Epithelial cell of umbilical artery (primary cell): ENCODE data around the gene SPTY2D1. TPM values are rescaled to one million over a fixed set of nuclear protein-coding genes. Genes with fewer than 3 reads are reported as not detected.

Experiments used
- total RNA-seq: library from RNA; depleted of rRNA; stranded (reverse); fragments of >200 nt; gene quantifications from 2 replicates; pipeline ENCODE4 v1.2.3, GENCODE V29; 2014

The SPTY2D1 gene
- total RNA-seq: 16.4 and 16.6 TPM in 2 replicates

GRCh38 chr11:18634140-18635032 is at the start of gene SPTY2D1:
Gene SPTY2D1 (minus strand): TSS chr11:18634342. CDS start chr11:18634257, 85 bp downstream.

GRCh38 chr11:18599739-18600230 is 34.4 kb downstream of the SPTY2D1 start, which contains the start of gene MISFA:
Gene MISFA (plus strand): TSS chr11:18599789. CDS start chr11:18599929, 140 bp downstream.

GRCh38 chr11:18588297-18589252 is 45.6 kb downstream of the SPTY2D1 start, which contains the start of gene UEVLD:
Gene UEVLD (minus strand): TSS chr11:18588734. CDS start chr11:18588654, 80 bp downstream.

Other genes starting within 250 kb of the SPTY2D1 start
- gene LDHA, start 239.8 kb downstream of the SPTY2D1 start, total RNA-seq: 614 and 722 TPM in 2 replicates
- 0.32 TPM in 1 of 2 replicates, not detected in the other for gene LDHC, start 222.0 kb downstream of the SPTY2D1 start, total RNA-seq
- gene LDHAL6A, start 178.5 kb downstream of the SPTY2D1 start, total RNA-seq: not detected in 2 replicates
- 36.8 and 48.7 TPM in 2 replicates for gene TSG101, start 107.4 kb downstream of the SPTY2D1 start, total RNA-seq
- 24.8 and 29.2 TPM in 2 replicates for gene UEVLD, start 45.6 kb downstream of the SPTY2D1 start, total RNA-seq
- gene MISFA, start 34.6 kb downstream of the SPTY2D1 start, total RNA-seq: 0.65 and 2.7 TPM in 2 replicates
- gene TMEM86A, start 64.4 kb upstream of the SPTY2D1 start, total RNA-seq: 1.3 and 1.5 TPM in 2 replicates
- not detected in 2 replicates for gene IGSF22, start 91.8 kb upstream of the SPTY2D1 start, total RNA-seq
- gene PTPN5, start 157.5 kb upstream of the SPTY2D1 start, total RNA-seq: not detected in 2 replicates